NCI-H1436 treated with DMSO at 0.1 percent for 48 hours (cell line): ENCODE results near the gene PLET1.

Experiments
- DNase-seq: peaks from one replicate; lab custom pipeline; 2025; lab: John Stamatoyannopoulos, UW

The PLET1 gene

GRCh38 chr11:112281726-112282125 is 21.1 kb upstream of the PLET1 start:
- no peak for DNase-seq

GRCh38 chr11:112280268-112281126 is 19.8 kb upstream of the PLET1 start:
- DNase-seq = peak; percentile 36

- DNase-seq = no peak
These were observed 19.2 kb upstream of the PLET1 start for GRCh38 chr11:112279901-112280267.

GRCh38 chr11:112278803-112279202 is 18.1 kb upstream of the PLET1 start:
- DNase-seq = no peak

- DNase-seq = no peak
These were observed 17.3 kb upstream of the PLET1 start for GRCh38 chr11:112277941-112278340.

- DNase-seq = no peak
These were observed 16.4 kb upstream of the PLET1 start for GRCh38 chr11:112277029-112277428.

- DNase-seq = no peak
These were observed 13.5 kb upstream of the PLET1 start for GRCh38 chr11:112274007-112274783.

GRCh38 chr11:112273066-112273465 is 12.4 kb upstream of the PLET1 start:
- DNase-seq = no peak

GRCh38 chr11:112271242-112271641 is 10.6 kb upstream of the PLET1 start:
- DNase-seq = no peak

GRCh38 chr11:112270551-112271180 is 10.0 kb upstream of the PLET1 start:
- DNase-seq = no peak

- DNase-seq = no peak
These were observed 8.5 kb upstream of the PLET1 start for GRCh38 chr11:112269139-112269538.

- no peak for DNase-seq
These were observed 7.7 kb upstream of the PLET1 start for GRCh38 chr11:112268406-112268805.

- no peak for DNase-seq
These were observed 6.5 kb upstream of the PLET1 start for GRCh38 chr11:112267188-112267591.

GRCh38 chr11:112266410-112266778 is 5.7 kb upstream of the PLET1 start:
- DNase-seq = no peak

- DNase-seq = no peak
These were observed 5.2 kb upstream of the PLET1 start for GRCh38 chr11:112265659-112266409.

GRCh38 chr11:112255067-112255720 is 5.5 kb downstream of the PLET1 start:
- DNase-seq = no peak

GRCh38 chr11:112253605-112254242 is 6.9 kb downstream of the PLET1 start:
- DNase-seq = no peak

- no peak for DNase-seq
These were observed 10.6 kb downstream of the PLET1 start for GRCh38 chr11:112249871-112250610.

- DNase-seq = no peak
These were observed 12.5 kb downstream of the PLET1 start for GRCh38 chr11:112248201-112248600.

GRCh38 chr11:112247201-112247600 is 13.5 kb downstream of the PLET1 start:
- DNase-seq = no peak
